Placental pericyte (primary cell): ENCODE results near the gene CCNQ. TPM values are rescaled to one million over a fixed set of nuclear protein-coding genes. Genes with fewer than 3 reads are reported as not detected.

Experiments
- total RNA-seq: library from RNA; depleted of rRNA; stranded (reverse); fragments of >200 nt; gene quantifications from 2 replicates; pipeline ENCODE4 v1.2.3, GENCODE V29; 2012

The CCNQ gene
- 24.3 and 52.0 TPM in 2 replicates for total RNA-seq

GRCh38 chrX:153598541-153599191 is at the start of gene CCNQ:
TSS of gene CCNQ (minus strand) at chrX:153599139. CDS start at chrX:153599073, 66 bp downstream.

GRCh38 chrX:153646620-153647373 is 47.9 kb upstream of the CCNQ start, which contains the start of gene DUSP9:
TSS of gene DUSP9 (plus strand) at chrX:153647203. CDS start at chrX:153647954, 751 bp downstream.

Other genes starting within 250 kb of the CCNQ start
- not detected in 2 replicates for gene PNMA6E, start 197.8 kb downstream of the CCNQ start, total RNA-seq
- under 0.01 and 0.44 TPM in 2 replicates for gene ZFP92, start 187.7 kb downstream of the CCNQ start, total RNA-seq
- gene TREX2, start 153.1 kb downstream of the CCNQ start, total RNA-seq = 0.22 and 2.4 TPM in 2 replicates
- gene HAUS7, start 128.6 kb downstream of the CCNQ start, total RNA-seq = 8.8 and 26.8 TPM in 2 replicates
- gene BGN, start 104.2 kb downstream of the CCNQ start, total RNA-seq = 3.3 and 23.3 TPM in 2 replicates
- not detected in 2 replicates for gene ATP2B3, start 81.5 kb downstream of the CCNQ start, total RNA-seq
- under 0.01 and 0.14 TPM in 2 replicates for gene DUSP9, start 48.1 kb upstream of the CCNQ start, total RNA-seq
- gene PNCK, start 74.7 kb upstream of the CCNQ start, total RNA-seq = 0.22 TPM in 1 of 2 replicates, not detected in the other
- gene SLC6A8, start 88.8 kb upstream of the CCNQ start, total RNA-seq = 10.0 and 16.4 TPM in 2 replicates
- 141 and 153 TPM in 2 replicates for gene BCAP31, start 125.2 kb upstream of the CCNQ start, total RNA-seq
- 18.6 and 22.0 TPM in 2 replicates for gene ABCD1, start 125.7 kb upstream of the CCNQ start, total RNA-seq
- 4.0 and 4.6 TPM in 2 replicates for gene PLXNB3, start 165.1 kb upstream of the CCNQ start, total RNA-seq
- 0.44 and 1.7 TPM in 2 replicates for gene SRPK3, start 181.9 kb upstream of the CCNQ start, total RNA-seq
- gene IDH3G, start 195.2 kb upstream of the CCNQ start, total RNA-seq = 64.6 and 81.2 TPM in 2 replicates
- 101 and 182 TPM in 2 replicates for gene SSR4, start 195.5 kb upstream of the CCNQ start, total RNA-seq
- 0.14 TPM in 1 of 2 replicates, not detected in the other for gene PDZD4, start 231.4 kb upstream of the CCNQ start, total RNA-seq